Effector memory CD8-positive, alpha-beta T cell (primary cell): ENCODE measurements around the gene KLHDC7A.

Source experiments
- ATAC-seq: fragments of 150-1000 bp; cut with Tn5 transposase; replicated peaks from 2 replicates; pipeline ENCODE4 v1.10.0; 2021; ENCODE audit warnings: mild to moderate bottlenecking, moderate library complexity
- DNase-seq, 3 experiments: peaks; one replicate each; pipeline ENCODE4 v3.0.0; 2021
- H3K27ac Mint-ChIP-seq, 2 donors: one replicate each; pipeline ENCODE4 v1.8.0; 2022; ENCODE audit warnings: mild to moderate bottlenecking in 2 of 2, mixed read lengths in 2 of 2, moderate library complexity in 2 of 2
- H3K27me3 Mint-ChIP-seq, 2 donors: one replicate each; pipeline ENCODE4 v1.8.0; 2022; ENCODE audit warnings: mixed read lengths in 2 of 2
- H3K36me3 Mint-ChIP-seq: one replicate; pipeline ENCODE4 v1.8.0; 2022; ENCODE audit warnings: mild to moderate bottlenecking, moderate library complexity, mixed read lengths; ENCODE audit not compliant: insufficient read depth
- H3K4me1 Mint-ChIP-seq, 2 donors: one replicate each; pipeline ENCODE4 v1.8.0; 2022; ENCODE audit warnings: low read depth in 2 of 2, mixed read lengths in 2 of 2
- H3K4me3 Mint-ChIP-seq, 2 donors: one replicate each; pipeline ENCODE4 v1.8.0; 2022; ENCODE audit warnings: mild to moderate bottlenecking in 2 of 2, mixed read lengths in 2 of 2, moderate library complexity in 2 of 2
- H3K9me3 Mint-ChIP-seq, 2 donors: one replicate each; pipeline ENCODE4 v1.8.0; 2022; ENCODE audit warnings: mixed read lengths in 2 of 2

The KLHDC7A gene

DNA sequence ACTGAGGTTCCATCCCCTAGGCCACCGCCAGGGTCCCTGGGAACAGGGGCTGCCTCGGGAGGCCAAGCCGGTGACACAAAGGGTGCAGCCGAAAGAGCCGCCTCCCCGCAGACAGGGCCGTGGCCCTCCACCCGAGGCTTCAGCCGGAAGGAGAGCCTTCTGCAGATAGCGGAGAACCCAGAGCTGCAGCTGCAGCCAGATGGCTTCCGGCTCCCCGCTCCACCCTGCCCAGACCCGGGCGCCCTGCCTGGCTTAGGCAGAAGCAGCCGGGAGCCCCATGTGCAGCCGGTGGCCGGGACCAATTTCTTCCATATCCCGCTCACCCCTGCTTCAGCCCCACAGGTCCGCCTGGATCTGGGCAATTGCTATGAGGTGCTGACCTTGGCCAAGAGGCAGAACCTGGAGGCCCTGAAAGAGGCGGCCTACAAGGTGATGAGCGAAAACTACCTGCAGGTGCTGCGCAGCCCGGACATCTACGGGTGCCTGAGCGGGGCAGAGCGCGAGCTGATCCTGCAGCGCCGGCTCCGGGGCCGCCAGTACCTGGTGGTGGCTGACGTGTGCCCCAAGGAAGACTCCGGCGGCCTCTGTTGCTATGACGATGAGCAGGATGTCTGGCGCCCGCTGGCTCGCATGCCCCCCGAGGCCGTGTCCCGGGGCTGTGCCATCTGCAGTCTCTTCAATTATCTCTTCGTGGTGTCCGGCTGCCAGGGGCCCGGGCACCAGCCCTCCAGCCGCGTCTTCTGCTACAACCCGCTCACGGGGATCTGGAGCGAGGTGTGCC is 1.4 kb downstream of the KLHDC7A start:
- DNase-seq (no peak), ATAC-seq (no peak)
- Mint-ChIP-seq H3K4me1 (peaks cover 0 to 7% of the 10 kb centered on the region in 2 donors), H3K9me3 (no peaks in the 10 kb centered on the region), H3K4me3 (no peak overlapping the region), H3K36me3 (no peaks in the 10 kb centered on the region), H3K27me3 (peaks cover 14 to 53% of the 10 kb centered on the region in 2 donors), H3K27ac (no peak overlapping the region)

DNA sequence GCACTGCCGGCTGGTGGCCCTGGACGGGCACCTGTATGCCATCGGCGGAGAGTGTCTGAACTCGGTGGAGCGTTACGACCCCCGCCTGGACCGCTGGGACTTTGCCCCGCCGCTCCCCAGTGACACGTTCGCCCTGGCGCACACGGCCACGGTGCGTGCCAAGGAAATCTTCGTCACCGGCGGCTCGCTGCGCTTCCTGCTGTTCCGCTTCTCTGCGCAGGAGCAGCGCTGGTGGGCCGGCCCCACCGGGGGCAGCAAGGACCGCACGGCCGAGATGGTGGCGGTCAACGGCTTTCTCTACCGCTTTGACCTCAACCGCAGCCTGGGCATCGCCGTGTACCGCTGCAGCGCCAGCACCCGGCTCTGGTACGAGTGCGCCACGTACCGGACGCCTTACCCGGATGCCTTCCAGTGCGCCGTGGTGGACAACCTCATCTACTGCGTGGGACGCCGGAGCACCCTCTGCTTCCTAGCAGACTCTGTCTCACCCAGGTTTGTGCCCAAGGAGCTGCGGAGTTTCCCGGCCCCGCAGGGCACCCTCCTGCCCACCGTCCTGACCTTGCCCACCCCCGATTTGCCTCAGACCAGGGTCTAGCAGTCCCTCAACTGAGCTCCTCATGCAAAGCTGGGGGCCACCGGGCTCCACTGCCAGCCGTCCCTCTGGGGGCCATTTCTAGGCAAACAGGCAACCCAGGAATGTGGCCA is 2.1 kb downstream of the KLHDC7A start:
- Mint-ChIP-seq H3K4me3 (no peak overlapping the region), H3K4me1 (peaks cover 0 to 7% of the 10 kb centered on the region in 2 donors), H3K36me3 (no peaks in the 10 kb centered on the region), H3K27me3 (peaks cover 20 to 61% of the 10 kb centered on the region in 2 donors), H3K9me3 (no peaks in the 10 kb centered on the region), H3K27ac (no peak overlapping the region)
- ATAC-seq (no peak), DNase-seq (no peak)

DNA sequence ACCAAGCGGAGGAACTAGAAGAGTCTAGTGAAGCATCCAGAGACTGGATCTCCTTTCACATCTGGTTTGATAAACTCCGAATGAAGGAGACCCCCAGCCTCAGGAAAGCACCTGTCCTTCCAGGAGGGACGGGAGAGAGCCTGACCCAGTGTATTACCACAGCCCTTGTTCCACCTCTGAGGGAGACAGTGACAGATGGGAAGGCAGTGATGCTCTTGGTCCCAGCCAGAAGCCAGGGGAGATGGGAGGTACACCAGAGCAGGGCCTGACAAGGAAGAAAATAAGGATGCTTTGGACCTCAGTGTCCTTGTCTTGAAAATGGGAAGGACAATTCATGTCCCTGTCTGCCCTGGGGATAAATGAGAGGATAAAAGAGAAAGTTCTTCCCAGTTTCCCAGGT is 3.5 kb downstream of the KLHDC7A start:
- no peaks in the 10 kb centered on the region for H3K9me3 Mint-ChIP-seq
- DNase-seq: no peak
- no peaks in the 10 kb centered on the region for H3K36me3 Mint-ChIP-seq
- no peak for ATAC-seq
- H3K27me3 Mint-ChIP-seq: peaks cover 27 to 72% of the 10 kb centered on the region in 2 donors
- H3K4me1 Mint-ChIP-seq: peaks cover 0 to 4% of the 10 kb centered on the region in 2 donors
- H3K27ac Mint-ChIP-seq: no peak overlapping the region
- H3K4me3 Mint-ChIP-seq: no peak overlapping the region

DNA sequence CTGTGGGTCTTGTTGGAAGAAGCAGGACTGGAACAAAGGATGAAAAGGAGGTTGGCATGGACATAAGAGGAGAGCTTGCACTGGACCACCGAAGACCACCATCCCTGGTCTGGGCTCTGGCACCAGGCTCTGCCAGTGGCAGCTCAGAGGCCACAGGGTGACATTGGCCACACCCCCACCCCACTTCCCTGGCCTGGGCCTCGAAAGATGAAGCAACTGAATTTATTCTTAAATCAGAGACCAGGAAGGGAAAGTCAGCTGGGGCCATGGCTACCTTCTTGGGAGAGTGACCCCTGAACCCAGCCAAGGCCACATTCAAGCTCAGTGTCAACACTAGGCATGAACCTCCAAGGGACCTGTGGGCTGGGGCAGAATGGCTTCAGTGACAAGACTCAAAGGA is 4.0 kb downstream of the KLHDC7A start:
- no peak overlapping the region for H3K27ac Mint-ChIP-seq
- ATAC-seq: no peak
- H3K4me3 Mint-ChIP-seq: no peak overlapping the region
- no peaks in the 10 kb centered on the region for H3K9me3 Mint-ChIP-seq
- peaks cover 31 to 73% of the 10 kb centered on the region in 2 donors for H3K27me3 Mint-ChIP-seq
- no peaks in the 10 kb centered on the region for H3K36me3 Mint-ChIP-seq
- H3K4me1 Mint-ChIP-seq: no peaks in the 10 kb centered on the region
- no peak for DNase-seq

DNA sequence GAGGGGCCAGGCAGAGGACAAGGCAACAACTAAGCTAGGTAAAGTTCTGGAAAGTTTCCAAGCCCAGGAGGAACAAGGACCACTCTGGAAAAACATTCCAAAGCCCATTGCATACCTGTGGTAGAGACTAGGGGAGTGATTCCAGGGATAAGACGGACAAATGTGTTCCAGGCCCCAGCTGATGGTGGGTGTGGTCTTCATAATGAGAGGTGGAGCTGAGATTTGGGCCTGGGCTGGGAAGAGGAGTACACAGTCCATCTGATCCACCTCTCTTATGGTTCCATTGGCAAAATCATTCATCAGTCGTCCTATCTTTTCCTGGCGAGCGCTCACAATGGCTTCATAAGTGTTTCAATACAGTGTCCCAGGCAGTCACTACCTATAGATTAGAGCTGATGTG is 4.5 kb downstream of the KLHDC7A start:
- ATAC-seq (no peak), DNase-seq (no peak)
- Mint-ChIP-seq H3K9me3 (no peaks in the 10 kb centered on the region), H3K4me3 (no peak overlapping the region), H3K36me3 (no peaks in the 10 kb centered on the region), H3K27me3 (peaks cover 33 to 73% of the 10 kb centered on the region in 2 donors), H3K27ac (no peak overlapping the region), H3K4me1 (no peaks in the 10 kb centered on the region)

DNA sequence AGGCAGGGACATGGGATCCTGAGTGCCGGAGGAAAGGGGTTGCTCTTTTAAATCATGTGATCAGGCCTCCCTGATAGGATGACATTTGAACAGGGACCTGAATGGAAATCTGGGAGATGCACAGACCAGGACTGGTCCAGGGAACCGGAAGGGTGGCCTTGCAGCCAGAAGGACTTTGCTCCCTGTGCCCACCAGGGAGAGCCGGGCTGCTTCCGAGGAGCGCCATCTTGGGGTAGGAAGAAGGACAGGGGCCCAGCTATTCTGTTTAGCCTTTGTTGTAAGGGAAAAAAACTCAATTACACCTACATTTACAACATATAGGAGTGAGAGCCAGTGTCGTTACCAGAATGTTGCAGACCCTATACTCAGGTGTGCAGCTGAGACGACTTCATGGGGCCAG is 5.5 kb downstream of the KLHDC7A start:
- Mint-ChIP-seq H3K4me1 (no peaks in the 10 kb centered on the region), H3K36me3 (no peaks in the 10 kb centered on the region), H3K27me3 (peaks cover 40 to 72% of the 10 kb centered on the region in 2 donors), H3K27ac (no peak overlapping the region), H3K4me3 (no peak overlapping the region), H3K9me3 (no peaks in the 10 kb centered on the region)
- no peak for DNase-seq
- ATAC-seq: no peak

DNA sequence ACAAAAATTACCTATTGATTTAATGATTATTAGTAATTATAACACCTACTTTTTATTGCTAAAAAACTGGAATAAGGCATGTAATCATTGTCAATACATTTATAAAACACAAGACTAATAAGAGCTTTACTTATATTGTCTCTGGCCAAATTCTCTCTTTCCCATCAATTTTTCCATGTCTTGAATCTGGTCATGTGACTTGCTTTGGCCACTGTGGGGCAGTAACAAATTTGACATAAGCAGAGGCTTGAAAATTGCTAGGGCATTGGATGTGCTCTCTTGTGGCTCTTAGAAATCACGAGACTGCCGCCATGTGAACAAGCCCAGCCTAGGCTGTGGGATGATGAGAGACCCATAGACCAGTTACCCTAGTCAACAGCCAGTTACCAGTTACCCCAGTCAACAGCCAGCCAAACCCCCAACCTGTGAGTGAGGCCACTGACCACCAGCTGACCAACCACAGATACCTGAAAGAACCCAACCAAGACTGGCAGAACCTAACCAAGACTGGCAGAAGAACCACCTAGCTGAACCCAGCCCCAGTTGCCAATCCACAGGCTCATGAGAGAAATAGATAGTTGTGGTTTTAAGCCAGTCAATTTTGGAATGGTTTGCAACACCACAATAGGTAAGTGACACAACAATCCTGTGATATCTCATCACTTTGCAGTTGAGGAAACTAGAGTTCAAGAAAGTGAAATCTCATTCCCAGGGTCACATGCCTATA is 8.8 kb downstream of the KLHDC7A start:
- H3K36me3 Mint-ChIP-seq: no peaks in the 10 kb centered on the region
- no peak overlapping the region for H3K4me3 Mint-ChIP-seq
- DNase-seq (no peak), ATAC-seq (no peak)
- peaks cover 44 to 78% of the 10 kb centered on the region in 2 donors for H3K27me3 Mint-ChIP-seq
- H3K27ac Mint-ChIP-seq: no peak overlapping the region
- H3K9me3 Mint-ChIP-seq: no peaks in the 10 kb centered on the region
- H3K4me1 Mint-ChIP-seq: no peaks in the 10 kb centered on the region

DNA sequence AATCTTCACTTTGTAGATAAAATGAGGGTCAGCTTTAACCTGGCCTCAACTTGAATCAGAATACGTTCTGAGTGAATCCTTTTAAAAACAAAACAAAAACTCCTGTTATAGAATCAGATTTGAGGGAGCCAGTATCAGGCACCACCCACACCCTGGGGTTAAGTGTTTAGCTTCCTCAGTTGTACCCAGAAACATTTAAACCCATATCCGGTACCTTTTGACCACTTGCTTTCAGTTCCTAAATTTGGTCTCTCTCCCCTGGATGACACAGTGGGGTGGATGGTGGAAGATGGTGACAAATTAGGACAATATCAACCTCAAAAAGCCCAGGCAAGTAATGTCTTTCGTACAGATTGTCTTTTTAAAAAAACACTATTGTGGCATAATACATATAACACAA is 10.4 kb downstream of the KLHDC7A start:
- Mint-ChIP-seq H3K4me3 (no peak overlapping the region), H3K36me3 (no peaks in the 10 kb centered on the region), H3K9me3 (no peaks in the 10 kb centered on the region), H3K27ac (no peak overlapping the region), H3K4me1 (no peaks in the 10 kb centered on the region), H3K27me3 (peaks cover 36 to 77% of the 10 kb centered on the region in 2 donors)
- no peak for DNase-seq
- no peak for ATAC-seq

DNA sequence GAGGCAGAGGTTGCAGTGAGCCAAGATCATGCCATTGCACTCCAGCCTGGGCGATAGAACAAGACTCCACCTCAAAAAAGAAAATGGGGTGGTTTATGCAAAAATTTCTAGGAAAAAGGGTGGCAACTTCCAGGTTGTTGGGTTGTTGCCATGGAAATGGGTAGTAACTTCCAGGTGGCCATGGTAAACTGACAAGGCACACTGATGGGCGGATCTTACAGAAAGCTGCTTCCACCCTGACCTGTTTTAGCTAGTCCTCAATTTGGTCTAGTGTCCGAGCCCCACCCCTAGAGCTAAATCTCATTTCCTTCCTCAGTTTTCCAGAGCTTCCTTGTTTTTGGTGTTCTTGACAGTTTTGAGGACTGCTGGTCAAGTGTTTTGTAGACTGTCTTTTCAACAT is 13.6 kb downstream of the KLHDC7A start:
- no peak for ATAC-seq
- DNase-seq: no peak
- no peak overlapping the region for H3K4me3 Mint-ChIP-seq
- H3K27ac Mint-ChIP-seq: no peak overlapping the region
- no peaks in the 10 kb centered on the region for H3K9me3 Mint-ChIP-seq
- H3K27me3 Mint-ChIP-seq: peaks cover 37 to 79% of the 10 kb centered on the region in 2 donors
- H3K4me1 Mint-ChIP-seq: no peaks in the 10 kb centered on the region
- H3K36me3 Mint-ChIP-seq: no peaks in the 10 kb centered on the region

DNA sequence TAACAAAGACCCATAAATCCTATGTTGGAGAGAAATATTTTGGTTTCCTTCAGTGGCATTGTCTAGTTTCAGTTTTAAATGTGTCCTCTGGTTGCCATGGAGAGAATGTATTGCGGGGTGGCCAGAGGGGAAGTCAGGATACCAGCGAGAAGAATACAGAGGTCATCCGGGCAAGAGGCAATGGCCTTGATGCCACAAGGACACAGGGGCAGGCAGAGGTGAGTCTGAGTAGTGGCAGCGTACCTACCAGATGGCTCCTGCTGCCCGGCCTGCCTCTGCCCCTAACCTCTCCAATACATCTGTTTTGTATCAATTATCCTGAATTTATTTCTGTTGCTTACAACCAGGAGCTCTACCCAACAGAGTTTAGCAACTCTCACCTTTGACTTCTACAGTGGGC is 14.9 kb downstream of the KLHDC7A start:
- H3K4me3 Mint-ChIP-seq: no peak overlapping the region
- no peak overlapping the region for H3K27ac Mint-ChIP-seq
- DNase-seq: no peak
- H3K36me3 Mint-ChIP-seq: no peaks in the 10 kb centered on the region
- no peaks in the 10 kb centered on the region for H3K9me3 Mint-ChIP-seq
- peaks cover 42 to 79% of the 10 kb centered on the region in 2 donors for H3K27me3 Mint-ChIP-seq
- no peak for ATAC-seq
- H3K4me1 Mint-ChIP-seq: no peaks in the 10 kb centered on the region

DNA sequence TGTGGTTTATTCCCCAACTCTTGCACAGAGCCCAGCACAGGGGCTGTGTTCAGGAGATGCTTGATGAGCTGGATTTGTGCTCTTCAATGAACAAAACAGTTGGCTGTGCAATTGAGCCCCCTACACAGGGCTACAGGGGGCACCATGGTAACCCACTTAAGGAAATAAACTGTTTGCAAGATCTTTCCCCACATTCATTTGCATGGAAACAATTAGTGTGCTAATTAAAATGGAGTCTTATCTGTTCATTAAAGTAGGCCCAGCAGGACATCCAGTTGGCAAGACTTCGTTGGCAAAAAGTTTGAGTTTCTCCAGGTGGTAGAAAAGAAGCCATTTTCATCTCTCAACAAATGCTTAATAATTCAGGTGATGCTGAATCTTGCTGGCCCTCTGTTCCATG is 15.3 kb downstream of the KLHDC7A start:
- DNase-seq (no peak), ATAC-seq (no peak)
- no peaks in the 10 kb centered on the region for H3K9me3 Mint-ChIP-seq
- H3K4me1 Mint-ChIP-seq: no peaks in the 10 kb centered on the region
- no peak overlapping the region for H3K4me3 Mint-ChIP-seq
- no peak overlapping the region for H3K27ac Mint-ChIP-seq
- peaks cover 42 to 78% of the 10 kb centered on the region in 2 donors for H3K27me3 Mint-ChIP-seq
- H3K36me3 Mint-ChIP-seq: no peaks in the 10 kb centered on the region

DNA sequence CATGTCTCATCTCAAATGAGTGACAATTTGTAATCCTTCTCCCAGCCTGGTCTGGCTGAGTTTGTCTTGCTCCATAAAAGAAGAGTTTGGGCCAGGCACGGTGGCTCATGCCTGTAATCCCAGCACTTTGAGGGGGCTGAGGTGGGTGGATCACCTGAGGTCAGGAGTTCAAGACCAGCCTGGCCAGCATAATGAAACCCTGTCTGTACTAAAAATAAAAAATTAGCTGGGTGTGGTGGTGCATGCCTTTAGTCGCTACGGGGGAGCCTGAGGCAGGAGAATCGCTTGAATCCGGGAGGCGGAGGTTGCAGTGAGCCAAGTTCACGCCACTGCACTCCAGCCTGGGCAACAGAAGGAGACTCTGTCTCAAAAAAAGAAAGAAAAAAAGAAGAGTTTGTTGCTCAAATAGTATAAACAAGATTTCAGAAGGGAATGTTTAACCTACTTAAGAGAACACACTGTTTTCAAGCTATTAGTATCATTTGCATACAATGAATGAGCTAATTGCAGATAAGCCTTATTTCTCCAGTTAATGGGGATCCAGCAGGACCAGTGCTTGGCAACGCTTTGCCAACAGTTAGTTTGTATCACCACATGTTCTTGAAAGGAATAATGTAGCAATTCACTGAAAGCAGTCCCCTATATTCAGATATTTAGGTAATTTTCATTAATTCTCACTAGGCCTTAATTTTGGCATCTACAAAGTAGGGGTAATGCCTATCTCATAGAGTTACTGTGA is 15.9 kb downstream of the KLHDC7A start:
- Mint-ChIP-seq H3K27me3 (peaks cover 45 to 78% of the 10 kb centered on the region in 2 donors), H3K36me3 (no peaks in the 10 kb centered on the region), H3K9me3 (no peaks in the 10 kb centered on the region), H3K4me1 (no peaks in the 10 kb centered on the region), H3K27ac (no peak overlapping the region), H3K4me3 (no peak overlapping the region)
- ATAC-seq: no peak
- DNase-seq: no peak

DNA sequence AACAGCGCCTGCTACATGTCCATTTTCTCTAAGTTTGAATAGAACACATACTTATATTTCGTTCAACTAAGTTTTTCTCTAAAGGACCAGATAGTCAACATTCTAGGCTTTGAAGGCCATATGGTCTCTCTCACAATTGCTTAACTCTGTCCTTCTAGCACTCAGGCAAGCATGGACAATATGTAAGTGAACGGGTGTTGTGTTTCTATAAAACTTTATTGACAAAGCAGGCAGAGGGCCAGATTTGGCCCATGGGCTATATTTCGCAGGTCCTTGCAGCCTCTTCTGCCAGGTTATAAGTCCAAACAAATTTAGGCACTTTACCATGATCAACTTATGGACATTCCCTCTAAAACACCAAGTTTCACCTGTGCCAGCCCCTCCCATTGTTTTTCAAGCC is 21.1 kb downstream of the KLHDC7A start:
- Mint-ChIP-seq H3K4me3 (no peak overlapping the region), H3K27ac (no peak overlapping the region), H3K4me1 (no peaks in the 10 kb centered on the region), H3K9me3 (no peaks in the 10 kb centered on the region), H3K27me3 (peaks cover 41 to 46% of the 10 kb centered on the region in 2 donors), H3K36me3 (peaks cover 2% of the 10 kb centered on the region)
- ATAC-seq (no peak), DNase-seq (no peak)
